ENCODE data around the gene MAPKAP1. TPM values are rescaled to one million over a fixed set of nuclear protein-coding genes. Genes with fewer than 3 reads are reported as not detected.

Gene MAPKAP1
- total RNA-seq = 81.9 and 101 TPM in 2 replicates

DNA sequence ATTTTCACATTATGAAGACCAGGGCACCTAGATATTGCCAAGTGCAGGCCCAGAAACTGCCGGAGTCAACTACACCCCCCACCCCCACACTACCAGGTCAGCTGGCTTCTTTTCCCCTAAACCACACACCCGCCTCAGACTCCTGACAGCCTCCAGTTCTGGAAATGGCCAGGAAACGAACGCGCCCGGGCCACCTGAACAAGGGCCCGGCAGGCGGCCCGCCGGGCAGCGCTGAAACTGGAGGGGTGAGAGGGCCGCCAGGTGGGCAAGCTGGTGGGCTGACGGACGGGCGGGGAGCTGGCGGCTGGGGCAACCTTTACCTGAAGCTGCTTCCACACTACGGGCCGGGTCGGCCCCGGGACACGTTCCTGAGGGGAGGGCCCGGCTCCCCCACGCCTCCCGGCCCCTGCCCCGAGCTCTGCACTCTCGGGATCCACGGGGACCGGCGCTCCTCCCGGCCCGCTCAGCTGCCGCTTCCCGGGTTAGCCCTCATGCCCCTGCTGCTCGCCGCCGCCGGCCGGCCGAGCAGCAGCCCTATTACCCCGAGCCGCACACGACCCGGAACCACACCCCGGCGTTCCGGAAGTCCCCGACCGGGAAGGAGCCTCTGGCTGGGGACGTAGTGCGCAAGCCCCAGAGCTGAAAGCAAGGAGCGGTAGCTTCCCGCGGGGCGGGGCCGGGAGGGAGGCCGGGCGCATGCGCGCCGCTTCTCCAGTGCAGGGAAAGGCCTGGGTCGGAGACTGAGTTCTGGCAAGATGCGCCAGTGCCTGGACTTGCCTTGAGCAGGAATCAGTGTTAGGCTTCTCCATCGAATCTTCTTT is at the start of gene MAPKAP1:
TSS of gene MAPKAP1 (minus strand) at position 558 of the 821 bp plus-strand sequence. CDS start 34,634 bp downstream, outside the sequence.
- DNase-seq (ENCODE audit: low read depth) (peak; percentile 93), FAIRE-seq (no peak)
- Histone ChIP-seq H3K4me3 (ENCODE audit: low read depth, low read length) (peak within 1 kb of the TSS; percentile 86), H3K36me3 (ENCODE audit: control insufficient read depth, insufficient read depth, low read length) (no peaks in the 10 kb centered on the region), H3K27me3 (ENCODE audit: control insufficient read depth, insufficient read depth, low read length) (no peaks in the 10 kb centered on the region)
- no peak for TF ChIP-seq CTCF (IDR thresholded peaks at IDR 0.05; ENCODE audit: insufficient read depth, low read length, severe bottlenecking)

DNA sequence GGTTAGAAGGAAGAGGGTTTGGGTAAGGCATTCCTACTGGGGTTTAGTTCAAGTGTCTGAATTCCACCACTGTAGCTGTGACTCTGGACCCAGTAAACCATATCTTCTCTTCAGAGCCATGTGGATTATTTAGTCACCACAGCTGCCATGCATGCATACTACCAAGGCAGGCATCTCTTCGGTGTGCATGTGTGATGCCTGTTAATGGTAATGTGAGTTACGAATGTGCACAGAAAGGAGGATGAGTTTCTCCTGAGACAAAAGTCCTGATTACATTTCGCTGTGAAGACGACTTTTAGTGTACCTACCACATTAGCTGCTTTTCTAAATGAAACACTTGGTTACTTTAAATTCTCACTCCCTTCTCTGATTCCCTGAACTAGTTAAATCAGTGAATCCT is 49.5 kb upstream of the MAPKAP1 start:
- FAIRE-seq (peak; percentile 79), DNase-seq (ENCODE audit: low read depth) (no peak)
- Histone ChIP-seq H3K4me3 (ENCODE audit: low read depth, low read length) (no peak overlapping the region), H3K27me3 (ENCODE audit: control insufficient read depth, insufficient read depth, low read length) (no peaks in the 10 kb centered on the region), H3K36me3 (ENCODE audit: control insufficient read depth, insufficient read depth, low read length) (no peaks in the 10 kb centered on the region)
- no peak for TF ChIP-seq CTCF (IDR thresholded peaks at IDR 0.05; ENCODE audit: insufficient read depth, low read length, severe bottlenecking)

- no peak for DNase-seq (ENCODE audit: low read depth)
- Histone ChIP-seq H3K4me3 (ENCODE audit: low read depth, low read length) (no peak overlapping the region), H3K27me3 (ENCODE audit: control insufficient read depth, insufficient read depth, low read length) (no peaks in the 10 kb centered on the region), H3K36me3 (ENCODE audit: control insufficient read depth, insufficient read depth, low read length) (no peaks in the 10 kb centered on the region)
- FAIRE-seq = no peak
- no peak for TF ChIP-seq CTCF (IDR thresholded peaks at IDR 0.05; ENCODE audit: insufficient read depth, low read length, severe bottlenecking)
Measured at GRCh38 chr9:125755340-125755739, 48.3 kb upstream of the MAPKAP1 start.

GRCh38 chr9:125754096-125754495 is 47.1 kb upstream of the MAPKAP1 start:
- DNase-seq (ENCODE audit: low read depth) (no peak), FAIRE-seq (no peak)
- H3K36me3 ChIP-seq (ENCODE audit: control insufficient read depth, insufficient read depth, low read length) = no peaks in the 10 kb centered on the region
- no peak for TF ChIP-seq CTCF (IDR thresholded peaks at IDR 0.05; ENCODE audit: insufficient read depth, low read length, severe bottlenecking)
- no peaks in the 10 kb centered on the region for H3K27me3 ChIP-seq (ENCODE audit: control insufficient read depth, insufficient read depth, low read length)
- no peak overlapping the region for H3K4me3 ChIP-seq (ENCODE audit: low read depth, low read length)

GRCh38 chr9:125752070-125752628 is 45.1 kb upstream of the MAPKAP1 start:
- FAIRE-seq (no peak), DNase-seq (ENCODE audit: low read depth) (no peak)
- H3K36me3 ChIP-seq (ENCODE audit: control insufficient read depth, insufficient read depth, low read length) = no peaks in the 10 kb centered on the region
- TF ChIP-seq CTCF (IDR thresholded peaks at IDR 0.05; ENCODE audit: insufficient read depth, low read length, severe bottlenecking) = no peak
- no peak overlapping the region for H3K4me3 ChIP-seq (ENCODE audit: low read depth, low read length)
- no peaks in the 10 kb centered on the region for H3K27me3 ChIP-seq (ENCODE audit: control insufficient read depth, insufficient read depth, low read length)
